K562 (cell line): ENCODE results near the gene SAMD11. TPM values are rescaled to one million over a fixed set of nuclear protein-coding genes. Genes with fewer than 3 reads are reported as not detected.
A peak's percentile ranks its signal among the peaks of the same experiment; 100 is the strongest.

Experiments used
- ATF1 ChIP-seq, 2 experiments: fragments of 450-650 bp in 1 of 2; IDR thresholded peaks; 2 replicates each; pipeline ENCODE4 v1.6.1; 2016; ENCODE audit warnings: missing compliant biosample characterization in 1 of 2, missing genetic modification characterization in 1 of 2
- CSDE1 ChIP-seq, 2 experiments: fragments of 450-650 bp; IDR thresholded peaks; 2 replicates each; pipeline ENCODE4 v1.6.1; 2016; ENCODE audit warnings: mild to moderate bottlenecking in 1 of 2
- ESRRA ChIP-seq: fragments of 450-650 bp; IDR thresholded peaks from 2 replicates; pipeline ENCODE4 v1.6.1; 2014; ENCODE audit warnings: low read depth, mild to moderate bottlenecking, moderate library complexity, borderline replicate concordance
- HNRNPLL ChIP-seq: fragments of 200-400 bp; formaldehyde crosslinking; IDR thresholded peaks from 2 replicates; pipeline ENCODE4 v1.6.1; 2017; ENCODE audit warnings: low read length, low read depth, mild to moderate bottlenecking; ENCODE audit not compliant: poor library complexity, severe bottlenecking
- MBD2 ChIP-seq: sonication (generic); IDR thresholded peaks from 2 replicates; pipeline ENCODE4 v1.6.1; 2016; ENCODE audit warnings: low read depth, borderline replicate concordance
- MXI1 ChIP-seq: IDR thresholded peaks from 2 replicates; pipeline ENCODE4 v1.6.1; 2011; ENCODE audit warnings: low read depth, mild to moderate bottlenecking, improper control_type of control experiment, low read length
- NONO ChIP-seq, 2 experiments: fragments of 200-400 bp in 1 of 2; fragments of 450-650 bp in 1 of 2; formaldehyde crosslinking in 1 of 2; IDR thresholded peaks; 2 replicates each; pipeline ENCODE4 v1.6.1; 2017; ENCODE audit warnings: low read depth in 2 of 2, mild to moderate bottlenecking in 2 of 2, moderate library complexity in 2 of 2, low read length in 1 of 2
- POLR2H ChIP-seq: IDR thresholded peaks from 2 replicates; pipeline ENCODE4 v1.6.1; 2016; ENCODE audit warnings: missing genetic modification characterization, low read depth, mild to moderate bottlenecking, control low read depth, missing compliant biosample characterization, moderate library complexity
- RCOR1 ChIP-seq, 2 experiments: IDR thresholded peaks; 2 replicates each; pipeline ENCODE4 v1.6.1; 2012; ENCODE audit warnings: low read depth in 2 of 2, low read length in 2 of 2, borderline replicate concordance in 1 of 2, improper control_type of control experiment in 1 of 2
- SMARCA5 ChIP-seq: fragments of 450-650 bp; IDR thresholded peaks from 2 replicates; pipeline ENCODE4 v1.6.1; 2016
- THAP7 ChIP-seq: fragments of 250-450 bp; sonication (Bioruptor Pico); IDR thresholded peaks from 2 replicates; pipeline ENCODE4 v1.5.0; 2021
- U2AF2 ChIP-seq: fragments of 200-400 bp; formaldehyde crosslinking; optimal IDR thresholded peaks from 2 replicates; pipeline ENCODE3; 2017; ENCODE audit warnings: low read depth, mild to moderate bottlenecking, low read length
- ZBTB9 ChIP-seq: fragments of 450-650 bp; formaldehyde crosslinking; IDR thresholded peaks from 2 replicates; pipeline ENCODE4 v1.4.0; 2020; ENCODE audit warnings: mild to moderate bottlenecking, moderate library complexity
- ZEB2 ChIP-seq: fragments of 450-650 bp; IDR thresholded peaks from 2 replicates; pipeline ENCODE4 v1.6.1; 2016
- ZNF354B ChIP-seq: fragments of 250-450 bp; sonication (Bioruptor Pico); IDR thresholded peaks from 2 replicates; pipeline ENCODE4 v1.4.0; 2020
- ZNF583 ChIP-seq: fragments of 250-450 bp; sonication (Bioruptor Pico); IDR thresholded peaks from 2 replicates; pipeline ENCODE4 v1.4.0; 2020
- polyA plus RNA-seq, 8 experiments: library from polyadenylated mRNA; depleted of rRNA in 4 of 8; stranded (reverse) in 5 of 8; unstranded in 3 of 8; fragments of >200 nt; fragmentation: Nextera tagmentation in 2 of 8; fragmentation: Illumina TruSeq in 1 of 8; extraction: Ambion mirVana in 2 of 8; extraction: Trizol in 1 of 8; gene quantifications; 2 replicates each; pipeline versions ENCODE4 v1.2.1 to v1.2.3, GENCODE V29; 2011 to 2014; ENCODE audit warnings: inconsistent platforms in 1 of 8, missing spikeins in 1 of 8
- total RNA-seq, 7 experiments: library from RNA; depleted of rRNA in 6 of 7; stranded (reverse); fragments of >200 nt in 6 of 7; fragmentation: Illumina TruSeq in 2 of 7; extraction: Trizol in 2 of 7; gene quantifications; 2 replicates each; pipeline versions ENCODE4 v1.2.1 to v1.2.3, GENCODE V29; 2011 to 2021; ENCODE audit warnings: low replicate concordance in 1 of 7
- TF ChIP-seq, protein P1 (sequence below): sonication (generic); formaldehyde crosslinking; IDR thresholded peaks from 2 replicates; pipeline ENCODE4 v1.8.0; 2022; ENCODE audit warnings: missing genetic modification reagents, mild to moderate bottlenecking, moderate library complexity, borderline replicate concordance
- TF ChIP-seq, protein P2 (sequence below), 2 experiments: fragments of 250-450 bp in 1 of 2; fragments of 450-650 bp in 1 of 2; sonication (Bioruptor Pico) in 1 of 2; IDR thresholded peaks; 2 replicates each; pipeline versions ENCODE4 v1.6.1 to v1.8.0; 2016 to 2021; ENCODE audit warnings: mild to moderate bottlenecking in 2 of 2, moderate library complexity in 2 of 2, missing compliant biosample characterization in 1 of 2, missing genetic modification characterization in 1 of 2
- TF ChIP-seq, protein P3 (sequence below): fragments of 250-450 bp; sonication (Bioruptor Pico); IDR thresholded peaks from 2 replicates; pipeline ENCODE4 v1.9.0; 2021; ENCODE audit warnings: mild to moderate bottlenecking
- TF ChIP-seq, protein P4 (sequence below): fragments of 450-650 bp; conservative IDR thresholded peaks from 2 replicates; pipeline ENCODE4 v1.6.1; 2016; ENCODE audit warnings: missing genetic modification characterization, low read depth, mild to moderate bottlenecking, missing compliant biosample characterization, moderate library complexity
- TF ChIP-seq, protein P5 (sequence below): sonication (generic); formaldehyde crosslinking; IDR thresholded peaks from 2 replicates; pipeline ENCODE4 v1.9.0; 2022; ENCODE audit warnings: mild to moderate bottlenecking, missing genetic modification reagents

SAMD11 gene
- total and polyA plus RNA-seq, 9 of the 15 experiments (the other 6 are each of a cell fraction or from before 2014, with no cell fraction given), result 0.07 to 0.82 (median 0.11) TPM; not detected in 2

GRCh38 chr1:921011-921837, 2.5 kb upstream of the SAMD11 start (continued):
- no peak for TF ChIP-seq U2AF2
- TF ChIP-seq RCOR1 (IDR thresholded peaks at IDR 0.05; ENCODE audit: borderline replicate concordance in 1 of 2, low read depth in 2 of 2, low read length in 2 of 2), result peak in 1 of 2 experiments; percentile 85; a peak in 2 of 4 replicates
- TF ChIP-seq ESRRA, result peak; percentile 55; the same call in 1 of the 2 replicates
- TF ChIP-seq SMARCA5, result no peak
- TF ChIP-seq NONO (IDR thresholded peaks at IDR 0.05; ENCODE audit: low read depth in 2 of 2, low read length in 1 of 2), result peak in 1 of 2 experiments; percentile 87; a peak in 2 of 4 replicates
- no peak for TF ChIP-seq THAP7
- peak; percentile 12; the same call in 1 of the 2 replicates for TF ChIP-seq ZEB2
- TF ChIP-seq ATF1 (CRISPR knock-in tag; IDR thresholded peaks at IDR 0.05), result no peak
- TF ChIP-seq ATF1 (tag; IDR thresholded peaks at IDR 0.05), result peak; percentile 69
- TF ChIP-seq POLR2H, result no peak
- TF ChIP-seq, protein P1, sequence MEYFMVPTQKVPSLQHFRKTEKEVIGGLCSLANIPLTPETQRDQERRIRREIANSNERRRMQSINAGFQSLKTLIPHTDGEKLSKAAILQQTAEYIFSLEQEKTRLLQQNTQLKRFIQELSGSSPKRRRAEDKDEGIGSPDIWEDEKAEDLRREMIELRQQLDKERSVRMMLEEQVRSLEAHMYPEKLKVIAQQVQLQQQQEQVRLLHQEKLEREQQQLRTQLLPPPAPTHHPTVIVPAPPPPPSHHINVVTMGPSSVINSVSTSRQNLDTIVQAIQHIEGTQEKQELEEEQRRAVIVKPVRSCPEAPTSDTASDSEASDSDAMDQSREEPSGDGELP (CRISPR knock-in tag), result peak; percentile 75
- TF ChIP-seq MBD2, result peak; percentile 60; the same call in 1 of the 2 replicates
- no peak for TF ChIP-seq CSDE1 (IDR thresholded peaks at IDR 0.05)
- TF ChIP-seq, protein P2, sequence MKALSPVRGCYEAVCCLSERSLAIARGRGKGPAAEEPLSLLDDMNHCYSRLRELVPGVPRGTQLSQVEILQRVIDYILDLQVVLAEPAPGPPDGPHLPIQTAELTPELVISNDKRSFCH (CRISPR knock-in tag; IDR thresholded peaks at IDR 0.05), result no peak
- TF ChIP-seq, protein P2 (tag; IDR thresholded peaks at IDR 0.05), result no peak; the same call in 1 of the 2 replicates
- TF ChIP-seq ZNF354B (CRISPR knock-in tag), result no peak
- TF ChIP-seq, protein P3, sequence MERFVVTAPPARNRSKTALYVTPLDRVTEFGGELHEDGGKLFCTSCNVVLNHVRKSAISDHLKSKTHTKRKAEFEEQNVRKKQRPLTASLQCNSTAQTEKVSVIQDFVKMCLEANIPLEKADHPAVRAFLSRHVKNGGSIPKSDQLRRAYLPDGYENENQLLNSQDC (CRISPR knock-in tag), result peak; percentile 86; the same call in 1 of the 2 replicates
- TF ChIP-seq ZBTB9, result no peak
- TF ChIP-seq MXI1, result no peak
- TF ChIP-seq, protein P4, sequence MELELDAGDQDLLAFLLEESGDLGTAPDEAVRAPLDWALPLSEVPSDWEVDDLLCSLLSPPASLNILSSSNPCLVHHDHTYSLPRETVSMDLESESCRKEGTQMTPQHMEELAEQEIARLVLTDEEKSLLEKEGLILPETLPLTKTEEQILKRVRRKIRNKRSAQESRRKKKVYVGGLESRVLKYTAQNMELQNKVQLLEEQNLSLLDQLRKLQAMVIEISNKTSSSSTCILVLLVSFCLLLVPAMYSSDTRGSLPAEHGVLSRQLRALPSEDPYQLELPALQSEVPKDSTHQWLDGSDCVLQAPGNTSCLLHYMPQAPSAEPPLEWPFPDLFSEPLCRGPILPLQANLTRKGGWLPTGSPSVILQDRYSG (tag), result no peak
- TF ChIP-seq, protein P5, sequence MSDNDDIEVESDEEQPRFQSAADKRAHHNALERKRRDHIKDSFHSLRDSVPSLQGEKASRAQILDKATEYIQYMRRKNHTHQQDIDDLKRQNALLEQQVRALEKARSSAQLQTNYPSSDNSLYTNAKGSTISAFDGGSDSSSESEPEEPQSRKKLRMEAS (CRISPR knock-in tag), result peak; percentile 26; the same call in 1 of the 2 replicates
- TF ChIP-seq ZNF583 (CRISPR knock-in tag), result no peak
- TF ChIP-seq HNRNPLL, result peak; percentile 54
